Body of pancreas (tissue), 4 donors: Measurements from ENCODE around the gene RAP1GAP2. TPM values are rescaled to one million over a fixed set of nuclear protein-coding genes. Genes with fewer than 3 reads are reported as not detected.
A peak's percentile ranks its signal among the peaks of the same experiment; 100 is the strongest.

Experiments
- ATAC-seq: fragments of 150-250 bp; one replicate; pipeline ENCODE4 v1.9.1; 2016
- DNase-seq, 4 donors: peaks; one replicate each; pipeline ENCODE4 v3.0.0-alpha.2; 2019
- H3K27ac ChIP-seq, 4 donors: fragments of 200-600 bp; sonication (generic); 1 replicate in 3 of 4; 2 replicates in 1 of 4; pipeline versions ENCODE4 v1.5.1 to v1.6.1; 2016 to 2019; ENCODE audit warnings: mild to moderate bottlenecking in 1 of 4, mixed read lengths in 1 of 4, moderate library complexity in 1 of 4
- H3K27me3 ChIP-seq, 2 donors: fragments of 200-600 bp; sonication (generic); one replicate each; pipeline ENCODE4 v1.6.0; 2016; ENCODE audit warnings: mild to moderate bottlenecking in 1 of 2
- H3K36me3 ChIP-seq, 2 donors: fragments of 200-600 bp; sonication (generic); replicated peaks in 1 of 2; 2 replicates each; pipeline ENCODE4 v1.5.1; 2016; ENCODE audit warnings: low read depth in 2 of 2; ENCODE audit not compliant: insufficient read depth in 1 of 2
- H3K4me1 ChIP-seq: fragments of 200-600 bp; sonication (generic); one replicate; pipeline ENCODE4 v1.6.0; 2016
- H3K4me3 ChIP-seq, 2 donors: fragments of 200-600 bp; sonication (generic); 1 replicate in 1 of 2; 2 replicates in 1 of 2; pipeline ENCODE4 v1.5.1; 2016 to 2019
- H3K9me3 ChIP-seq, 3 donors: fragments of 200-600 bp; sonication (generic); 1 replicate in 2 of 3; 2 replicates in 1 of 3; pipeline ENCODE4 v1.5.1; 2016
- CTCF ChIP-seq, 7 experiments: fragments of 450-650 bp in 4 of 7; fragments of 200-600 bp in 3 of 7; sonication (generic) in 3 of 7; IDR thresholded peaks; one replicate each; pipeline ENCODE4 v1.5.1; 2016 to 2019; ENCODE audit warnings: antibody characterized with exemption in 7 of 7
- POLR2A ChIP-seq, 3 donors: fragments of 450-650 bp; IDR thresholded peaks; one replicate each; pipeline ENCODE4 v1.6.1; 2016; ENCODE audit warnings: antibody characterized with exemption in 3 of 3, mild to moderate bottlenecking in 2 of 3
- WGBS, 2 donors: methylation state at CpG; one replicate each; pipeline ENCODE4 v1.1.5; 2017; 5-methylcytosine and 5-hydroxymethylcytosine counted together
- intact Hi-C: fragments of 100-400 bp; cut with DNase I; formaldehyde crosslinking; loops from one replicate; pipeline ENCODE4 v1.15.1; 2023
- total RNA-seq, 2 donors: library from RNA; depleted of rRNA; stranded (reverse); fragments of >200 nt; gene quantifications; one replicate each; pipeline ENCODE4 v1.1.0, GENCODE V29; 2016

RAP1GAP2 gene
- total RNA-seq, 2 donors from 2014 or later, result 21.8 to 81.1 TPM

- WGBS, 2 donors, result 95 to 100% methylated on average over 2 to 16 of the region's 16 CpGs
- Histone ChIP-seq H3K9me3 (no peaks in the 10 kb centered on the region), H3K27me3 (no peaks in the 10 kb centered on the region), H3K27ac (no peak overlapping the region), H3K4me3 (no peak overlapping the region), H3K36me3 (peaks cover 0 to 22% of the 10 kb centered on the region in 2 donors), H3K4me1 (no peaks in the 10 kb centered on the region)
- ATAC-seq (no peak), DNase-seq (peak in 1 of 4 donors; percentile 1)
- no peak for TF ChIP-seq POLR2A (IDR thresholded peaks at IDR 0.05)
- TF ChIP-seq CTCF (IDR thresholded peaks at IDR 0.05), result no peak
- intact Hi-C loops, result no loop called here
Measured at GRCh38 chr17:3020381-3020780, 224.1 kb downstream of the RAP1GAP2 start.

- TF ChIP-seq CTCF (IDR thresholded peaks at IDR 0.05), result no peak
- no peak for TF ChIP-seq POLR2A (IDR thresholded peaks at IDR 0.05)
- 93 to 96% methylated on average over 4 of the region's 4 CpGs for WGBS, 2 donors
- no peaks in the 10 kb centered on the region for H3K9me3 ChIP-seq
- no peak for DNase-seq
- intact Hi-C loops, result no loop called here
- no peaks in the 10 kb centered on the region for H3K27me3 ChIP-seq
- H3K27ac ChIP-seq, result no peak overlapping the region
- ATAC-seq, result no peak
- H3K4me1 ChIP-seq, result no peaks in the 10 kb centered on the region
- H3K36me3 ChIP-seq, result peaks cover 0 to 22% of the 10 kb centered on the region in 2 donors
- no peak overlapping the region for H3K4me3 ChIP-seq
Measured at GRCh38 chr17:3022197-3022596, 226.0 kb downstream of the RAP1GAP2 start.

GRCh38 chr17:3024346-3024745 is 228.1 kb downstream of the RAP1GAP2 start:
- Histone ChIP-seq H3K36me3 (peaks cover 0 to 24% of the 10 kb centered on the region in 2 donors), H3K27ac (no peak overlapping the region), H3K4me1 (no peaks in the 10 kb centered on the region), H3K9me3 (no peaks in the 10 kb centered on the region), H3K27me3 (no peaks in the 10 kb centered on the region), H3K4me3 (no peak overlapping the region)
- DNase-seq (no peak), ATAC-seq (no peak)
- intact Hi-C loops, result no loop called here
- TF ChIP-seq POLR2A (IDR thresholded peaks at IDR 0.05), result no peak
- TF ChIP-seq CTCF (IDR thresholded peaks at IDR 0.05), result no peak
- 96 to 98% methylated on average over 2 of the region's 2 CpGs for WGBS, 2 donors

- Histone ChIP-seq H3K27ac (no peak overlapping the region), H3K4me3 (no peak overlapping the region), H3K4me1 (no peaks in the 10 kb centered on the region), H3K9me3 (no peaks in the 10 kb centered on the region), H3K27me3 (no peaks in the 10 kb centered on the region), H3K36me3 (peaks cover 0 to 28% of the 10 kb centered on the region in 2 donors)
- DNase-seq, result no peak
- no peak for ATAC-seq
- intact Hi-C loops, result no loop called here
- WGBS, 2 donors, result 84 to 89% methylated on average over 10 to 15 of the region's 17 CpGs
- TF ChIP-seq CTCF (IDR thresholded peaks at IDR 0.05) (no peak), POLR2A (IDR thresholded peaks at IDR 0.05) (no peak)
Measured at GRCh38 chr17:3025421-3026124, 229.3 kb downstream of the RAP1GAP2 start.
